Activated CD4-positive, alpha-beta memory T cell treated with anti-CD3 and anti-CD28 coated beads, Interleukin-2, amount 10 ng/mL, durations not matched to agents 7 days and 5 days (primary cell): ENCODE results near the gene LIPM. TPM values are rescaled to one million over a fixed set of nuclear protein-coding genes. Genes with fewer than 3 reads are reported as not detected.

Source experiments
- total RNA-seq, 2 experiments: library from RNA; stranded (reverse); gene quantifications; one replicate each; pipeline ENCODE4 v1.2.3, GENCODE V29; 2021

Gene LIPM
- total RNA-seq, 2 experiments from 2014 or later: not detected

Other genes with a start within 250 kb of the LIPM start
- gene RNLS, start 219.4 kb upstream of the LIPM start, total RNA-seq: 1 to 10 TPM; 1.3 to 2.2 TPM
- not detected for gene LIPJ, start 216.0 kb upstream of the LIPM start, total RNA-seq
- not detected for gene LIPF, start 138.3 kb upstream of the LIPM start, total RNA-seq
- not detected for gene LIPK, start 96.5 kb upstream of the LIPM start, total RNA-seq
- gene LIPN, start 42.7 kb upstream of the LIPM start, total RNA-seq: not detected
- under 1 TPM; 0.15 to 0.18 TPM for gene ANKRD22, start 49.1 kb downstream of the LIPM start, total RNA-seq
- gene STAMBPL1, start 77.5 kb downstream of the LIPM start, total RNA-seq: 10 to 100 TPM; 43.2 to 48.5 TPM
- 10 to 100 TPM; 14.7 to 15.5 TPM for gene ACTA2, start 150.0 kb downstream of the LIPM start, total RNA-seq
- 10 to 100 TPM; 91.1 to 96.4 TPM for gene FAS, start 188.1 kb downstream of the LIPM start, total RNA-seq